CD4-positive, alpha-beta T cell treated with Interleukin-6 at 100 ng/mL for 8 hours (primary cell): ENCODE results near the gene HES6.
A peak's percentile ranks its signal among the peaks of the same experiment; 100 is the strongest.

ENCODE experiments used
- DNase-seq: peaks from one replicate; pipeline ENCODE4 v3.0.0-alpha.2; 2020; ENCODE audit warnings: mixed read lengths, low spot score

The HES6 gene

GRCh38 chr2:238254095-238254723 lies 14.4 kb upstream of the HES6 start:
- no peak for DNase-seq

- DNase-seq: no peak
Measured at GRCh38 chr2:238252766-238253630, 13.2 kb upstream of the HES6 start.

GRCh38 chr2:238251986-238252385 lies 12.1 kb upstream of the HES6 start:
- no peak for DNase-seq

GRCh38 chr2:238251331-238251730 lies 11.5 kb upstream of the HES6 start:
- no peak for DNase-seq

GRCh38 chr2:238250896-238251295 lies 11.1 kb upstream of the HES6 start:
- DNase-seq: no peak

- no peak for DNase-seq
Measured at GRCh38 chr2:238247841-238248453, 8.1 kb upstream of the HES6 start.

GRCh38 chr2:238247002-238247822 lies 7.4 kb upstream of the HES6 start:
- no peak for DNase-seq

GRCh38 chr2:238244151-238244550 lies 4.3 kb upstream of the HES6 start:
- no peak for DNase-seq

GRCh38 chr2:238243496-238244076 lies 3.7 kb upstream of the HES6 start:
- no peak for DNase-seq

GRCh38 chr2:238242731-238243495 lies 3.1 kb upstream of the HES6 start:
- no peak for DNase-seq

GRCh38 chr2:238241970-238242369 lies 2.1 kb upstream of the HES6 start:
- no peak for DNase-seq

GRCh38 chr2:238240757-238241711 lies 1.2 kb upstream of the HES6 start:
- DNase-seq: no peak

- DNase-seq: no peak
Measured at GRCh38 chr2:238239543-238239862, 335 bp downstream of the HES6 start.

GRCh38 chr2:238238766-238239542 lies 884 bp downstream of the HES6 start:
- DNase-seq: peak; percentile 36

GRCh38 chr2:238238311-238238765 lies 1.5 kb downstream of the HES6 start:
- DNase-seq: no peak

GRCh38 chr2:238237431-238238135 lies 2.3 kb downstream of the HES6 start:
- DNase-seq: no peak

GRCh38 chr2:238236571-238236970 lies 3.3 kb downstream of the HES6 start:
- DNase-seq: no peak

GRCh38 chr2:238235856-238236255 lies 4.0 kb downstream of the HES6 start:
- DNase-seq: no peak

GRCh38 chr2:238235331-238235732 lies 4.5 kb downstream of the HES6 start:
- DNase-seq: no peak
